ENCODE measurements around the gene COL6A1.

Gene COL6A1

DNA sequence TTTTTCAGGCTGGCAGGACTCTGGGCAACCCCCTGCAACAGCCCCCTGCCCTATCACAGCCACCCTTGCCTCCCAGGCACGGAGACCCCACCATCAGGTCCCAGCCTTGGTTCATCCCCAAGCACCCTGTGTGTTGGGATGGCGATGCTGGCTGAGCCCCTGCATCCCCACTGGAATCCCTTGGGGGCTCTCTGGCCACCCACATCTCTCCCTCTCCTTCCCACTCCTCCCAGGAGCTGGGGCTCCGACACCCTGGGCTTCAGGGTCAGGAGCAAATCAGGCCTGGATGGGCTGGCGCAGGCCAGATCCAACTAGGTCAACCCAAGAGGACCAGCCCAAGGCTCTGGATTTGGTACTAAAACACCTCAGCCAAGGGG, 25.9 kb downstream of the COL6A1 start:
- no peak overlapping the region for H3K4me3 ChIP-seq (ENCODE audit: low read length)
- TF ChIP-seq, protein P1, sequence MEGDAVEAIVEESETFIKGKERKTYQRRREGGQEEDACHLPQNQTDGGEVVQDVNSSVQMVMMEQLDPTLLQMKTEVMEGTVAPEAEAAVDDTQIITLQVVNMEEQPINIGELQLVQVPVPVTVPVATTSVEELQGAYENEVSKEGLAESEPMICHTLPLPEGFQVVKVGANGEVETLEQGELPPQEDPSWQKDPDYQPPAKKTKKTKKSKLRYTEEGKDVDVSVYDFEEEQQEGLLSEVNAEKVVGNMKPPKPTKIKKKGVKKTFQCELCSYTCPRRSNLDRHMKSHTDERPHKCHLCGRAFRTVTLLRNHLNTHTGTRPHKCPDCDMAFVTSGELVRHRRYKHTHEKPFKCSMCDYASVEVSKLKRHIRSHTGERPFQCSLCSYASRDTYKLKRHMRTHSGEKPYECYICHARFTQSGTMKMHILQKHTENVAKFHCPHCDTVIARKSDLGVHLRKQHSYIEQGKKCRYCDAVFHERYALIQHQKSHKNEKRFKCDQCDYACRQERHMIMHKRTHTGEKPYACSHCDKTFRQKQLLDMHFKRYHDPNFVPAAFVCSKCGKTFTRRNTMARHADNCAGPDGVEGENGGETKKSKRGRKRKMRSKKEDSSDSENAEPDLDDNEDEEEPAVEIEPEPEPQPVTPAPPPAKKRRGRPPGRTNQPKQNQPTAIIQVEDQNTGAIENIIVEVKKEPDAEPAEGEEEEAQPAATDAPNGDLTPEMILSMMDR (conservative IDR thresholded peaks at IDR 0.05; ENCODE audit: low read length) = no peak
- no peak for DNase-seq (ENCODE audit: low read depth)

DNA sequence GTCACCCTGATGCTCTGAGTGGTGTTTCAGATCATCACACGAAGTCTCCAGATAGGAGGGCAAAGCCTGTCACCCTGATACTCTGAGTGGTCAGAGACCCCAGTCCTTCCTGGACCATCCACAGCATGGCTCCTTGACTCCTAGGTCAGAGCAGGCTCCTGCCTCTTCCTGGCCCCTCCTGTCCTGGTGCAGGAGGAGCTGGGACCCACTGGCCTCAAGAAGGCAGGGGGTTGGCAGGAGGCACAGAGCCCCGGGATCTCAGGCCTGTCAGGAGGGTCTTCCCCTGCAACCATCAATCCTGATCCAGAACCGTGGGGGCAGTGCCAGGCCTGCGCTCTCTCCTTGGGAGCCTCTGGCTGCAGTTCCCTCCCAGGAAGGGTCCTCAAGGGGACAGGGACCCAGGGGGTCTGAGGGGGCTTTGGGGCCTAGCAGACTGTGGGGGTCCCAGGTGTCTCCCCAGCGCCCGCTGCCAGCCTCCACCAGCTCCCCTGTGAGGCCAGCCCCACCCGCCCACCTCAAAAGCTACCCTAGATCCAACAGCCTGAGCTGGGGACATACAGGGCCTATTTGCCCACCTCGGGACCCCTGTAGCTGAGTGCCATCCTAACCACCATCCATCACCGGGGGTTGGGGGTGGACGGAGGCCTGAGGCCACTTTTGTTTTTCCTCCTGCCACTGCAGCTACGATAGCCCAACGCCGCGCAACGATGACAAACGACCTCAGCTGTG, 27.5 kb downstream of the COL6A1 start:
- no peak overlapping the region for H3K4me3 ChIP-seq (ENCODE audit: low read length)
- DNase-seq (ENCODE audit: low read depth) = no peak
- TF ChIP-seq, protein P1 (conservative IDR thresholded peaks at IDR 0.05; ENCODE audit: low read length) = no peak

DNA sequence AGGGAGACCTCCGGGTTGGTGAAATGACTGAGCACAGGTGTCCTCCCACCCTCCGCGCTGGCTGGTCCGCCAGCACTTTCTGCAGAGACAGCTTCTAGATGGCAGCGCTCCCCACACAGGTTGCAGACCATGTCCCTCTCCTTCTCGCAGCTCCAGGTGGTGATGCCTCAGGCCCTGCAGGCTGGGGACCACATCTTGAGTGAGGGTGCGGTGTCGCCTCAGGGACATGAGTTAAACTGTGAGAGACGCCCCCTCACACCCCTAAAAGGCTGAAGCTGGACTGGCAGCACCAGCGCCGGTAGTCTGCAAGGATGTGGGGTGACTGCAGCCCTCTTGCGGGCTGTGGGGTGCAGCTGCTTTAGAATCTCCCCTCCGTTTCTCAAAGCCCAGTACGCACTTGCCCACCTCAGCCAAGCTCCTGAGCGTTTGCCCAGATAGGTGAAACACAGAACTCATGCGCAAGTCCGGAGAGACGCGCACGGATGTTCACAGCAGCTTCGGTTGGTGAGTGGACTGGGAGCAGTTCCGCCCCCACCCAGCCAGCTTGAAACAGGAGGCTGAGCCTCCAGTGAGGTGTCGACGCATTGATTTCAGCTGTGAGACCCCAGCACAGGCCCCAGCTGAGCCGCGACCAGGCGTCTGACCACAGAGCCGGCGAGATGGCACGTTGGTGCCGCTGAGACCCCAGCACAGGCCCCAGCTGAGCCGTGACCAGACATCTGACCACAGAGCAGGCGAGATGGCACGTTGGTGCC, 28.6 kb downstream of the COL6A1 start:
- H3K4me3 ChIP-seq (ENCODE audit: low read length) = no peak overlapping the region
- DNase-seq (ENCODE audit: low read depth) = no peak
- TF ChIP-seq, protein P1 (conservative IDR thresholded peaks at IDR 0.05; ENCODE audit: low read length) = no peak

DNA sequence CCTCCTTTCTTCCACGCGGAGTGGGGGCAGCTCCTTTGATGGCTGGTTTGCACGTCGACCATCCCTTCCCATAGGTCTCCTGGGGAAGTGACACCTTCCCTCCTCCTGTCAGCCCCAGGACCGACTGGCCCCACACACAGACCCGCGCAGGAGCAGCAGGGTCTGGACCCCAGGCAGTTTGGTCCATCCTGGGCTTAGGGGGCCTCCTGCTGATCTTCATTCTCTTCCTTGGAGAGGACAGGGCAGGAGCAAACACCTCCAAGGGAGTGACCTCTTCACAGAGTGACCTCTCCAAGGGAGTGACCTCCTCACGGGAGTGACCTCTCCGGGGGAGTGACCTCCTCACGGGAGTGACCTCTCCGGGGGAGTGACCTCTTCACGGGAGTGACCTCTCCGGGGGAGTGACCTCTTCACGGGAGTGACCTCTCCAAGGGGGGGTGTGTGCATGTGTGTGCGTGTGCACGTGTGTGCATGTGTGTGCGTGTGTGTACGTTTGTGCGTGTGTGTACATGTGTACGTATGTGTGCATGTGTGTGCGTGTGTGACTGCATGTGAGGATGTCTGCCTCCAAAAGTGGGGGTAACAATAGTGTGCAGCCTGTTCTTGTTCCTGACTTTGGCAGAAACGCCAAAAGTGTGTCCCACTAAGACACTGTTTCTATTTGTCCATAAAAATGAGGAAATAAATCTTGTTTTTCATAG, 29.8 kb downstream of the COL6A1 start:
- TF ChIP-seq, protein P1 (conservative IDR thresholded peaks at IDR 0.05; ENCODE audit: low read length) = no peak
- no peak for DNase-seq (ENCODE audit: low read depth)

DNA sequence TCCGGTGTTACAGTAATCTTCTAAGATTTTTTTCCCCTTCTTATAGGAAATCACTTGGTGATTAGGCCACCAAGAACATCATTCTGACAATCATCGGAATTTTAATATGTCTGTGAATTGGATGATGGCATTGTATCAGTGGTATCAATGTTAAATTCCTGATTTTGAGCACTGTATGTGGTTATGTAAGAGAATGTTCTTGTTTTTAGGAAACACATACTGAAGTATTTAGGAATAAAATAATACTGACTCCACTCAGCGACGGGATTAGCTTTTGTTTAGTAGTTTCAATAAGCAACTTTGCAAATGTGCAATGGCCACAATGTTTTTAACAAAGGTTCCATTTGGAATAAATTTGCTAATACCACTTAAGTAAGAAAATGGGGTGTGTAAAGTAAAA, 30.6 kb downstream of the COL6A1 start:
- DNase-seq (ENCODE audit: low read depth) = peak; percentile 58
- TF ChIP-seq, protein P1 (conservative IDR thresholded peaks at IDR 0.05; ENCODE audit: low read length) = no peak
- no peak overlapping the region for H3K4me3 ChIP-seq (ENCODE audit: low read length)

More for the DNA sequence above, 29.8 kb downstream of the COL6A1 start:
- H3K4me3 ChIP-seq (ENCODE audit: low read length) = no peak overlapping the region

DNA sequence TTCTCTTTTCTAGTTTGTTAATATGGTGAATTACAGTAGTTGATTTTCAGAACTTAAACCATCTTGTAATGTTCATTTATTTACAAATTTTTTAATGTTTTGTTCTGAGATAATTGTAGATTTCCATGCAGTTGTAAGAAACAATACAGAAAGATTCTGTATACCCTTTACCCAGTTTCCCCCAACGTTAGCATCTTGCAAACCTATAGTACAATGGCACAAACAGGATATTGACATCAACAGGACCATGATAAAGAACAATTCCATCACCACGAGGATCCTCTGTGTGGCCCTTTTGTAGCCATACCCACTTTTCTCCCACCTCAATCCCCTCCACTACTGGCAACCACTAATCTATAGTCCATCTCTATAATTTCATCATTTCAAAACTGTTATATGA, 33.3 kb downstream of the COL6A1 start:
- TF ChIP-seq, protein P1 (conservative IDR thresholded peaks at IDR 0.05; ENCODE audit: low read length) = no peak
- H3K4me3 ChIP-seq (ENCODE audit: low read length) = no peak overlapping the region
- no peak for DNase-seq (ENCODE audit: low read depth)
